Prostate gland (tissue), 2 donors: ENCODE data around the gene SH3TC1. TPM values are rescaled to one million over a fixed set of nuclear protein-coding genes. Genes with fewer than 3 reads are reported as not detected.

Experiments used
- DNase-seq: peaks from one replicate; pipeline ENCODE4 v3.0.0-alpha.2; 2019; ENCODE audit warnings: low spot score
- H3K27ac ChIP-seq, 2 donors: fragments of 200-600 bp; sonication (generic); 2 replicates each; pipeline ENCODE4 v1.5.1; 2017 to 2019
- H3K27me3 ChIP-seq: fragments of 200-600 bp; sonication (generic); replicated peaks from 2 replicates; pipeline ENCODE4 v1.5.1; 2019; ENCODE audit not compliant: insufficient read depth
- H3K36me3 ChIP-seq, 2 donors: fragments of 200-600 bp; sonication (generic); 1 replicate in 1 of 2; 2 replicates in 1 of 2; pipeline versions ENCODE4 v1.5.1 to v1.8.1; 2017 to 2019
- H3K4me1 ChIP-seq: fragments of 200-600 bp; sonication (generic); replicated peaks from 2 replicates; pipeline ENCODE4 v1.5.1; 2019
- H3K4me3 ChIP-seq, 2 donors: fragments of 200-600 bp; sonication (generic); 2 replicates each; pipeline ENCODE4 v1.5.1; 2017 to 2019
- H3K9me3 ChIP-seq: fragments of 200-600 bp; sonication (generic); 2 replicates; pipeline ENCODE4 v1.5.1; 2017
- CTCF ChIP-seq, 4 experiments: fragments of 200-600 bp in 2 of 4; fragments of 450-650 bp in 2 of 4; sonication (generic) in 2 of 4; IDR thresholded peaks; 1 replicate in 3 of 4; 2 replicates in 1 of 4; pipeline ENCODE4 v1.5.1; 2016 to 2019; ENCODE audit warnings: antibody characterized with exemption in 4 of 4, mild to moderate bottlenecking in 2 of 4, moderate library complexity in 2 of 4
- POLR2A ChIP-seq: fragments of 450-650 bp; IDR thresholded peaks from one replicate; pipeline ENCODE4 v1.6.1; 2016; ENCODE audit warnings: antibody characterized with exemption, mild to moderate bottlenecking
- POLR2AphosphoS5 ChIP-seq: sonication (generic); formaldehyde crosslinking; IDR thresholded peaks from one replicate; pipeline ENCODE4 v1.6.1; 2017; ENCODE audit warnings: antibody characterized with exemption
- WGBS: methylation state at CpG from one replicate; pipeline ENCODE4 v1.1.5; 2018; 5-methylcytosine and 5-hydroxymethylcytosine counted together
- intact Hi-C: fragments of 100-400 bp; cut with DNase I; formaldehyde crosslinking; loops from one replicate; pipeline ENCODE4 v1.14.2; 2022
- total RNA-seq, 2 donors: library from RNA; depleted of rRNA; stranded (reverse); fragments of >200 nt; gene quantifications; one replicate each; pipeline ENCODE4 v1.1.0, GENCODE V29; 2016

Gene SH3TC1
- total RNA-seq, 2 donors from 2014 or later, result 22.4 to 37.5 TPM

- DNase-seq, result no peak
- Histone ChIP-seq H3K4me1 (peaks cover under 1% of the 10 kb centered on the region), H3K27ac (no peak overlapping the region), H3K4me3 (no peak overlapping the region), H3K9me3 (no peaks in the 10 kb centered on the region), H3K36me3 (no peaks in the 10 kb centered on the region), H3K27me3 (peaks cover 3% of the 10 kb centered on the region)
- intact Hi-C loops, result no loop called here
- no peak for TF ChIP-seq POLR2AphosphoS5
- TF ChIP-seq POLR2A, result no peak
- TF ChIP-seq CTCF (IDR thresholded peaks at IDR 0.05), result no peak
- 69% methylated on average over 6 of the region's 6 CpGs for WGBS
Measured at GRCh38 chr4:8152865-8153257, 46.2 kb upstream of the SH3TC1 start.

GRCh38 chr4:8153441-8153840 is 45.6 kb upstream of the SH3TC1 start:
- 79% methylated on average over 10 of the region's 10 CpGs for WGBS
- H3K27ac ChIP-seq, result no peak overlapping the region
- H3K4me1 ChIP-seq, result peaks cover 6% of the 10 kb centered on the region
- TF ChIP-seq POLR2AphosphoS5, result no peak
- no peak for TF ChIP-seq POLR2A
- no peak for TF ChIP-seq CTCF (IDR thresholded peaks at IDR 0.05)
- H3K27me3 ChIP-seq, result peaks cover 5% of the 10 kb centered on the region
- no peaks in the 10 kb centered on the region for H3K9me3 ChIP-seq
- no peak for DNase-seq
- intact Hi-C loops, result no loop called here
- H3K4me3 ChIP-seq, result no peak overlapping the region
- no peaks in the 10 kb centered on the region for H3K36me3 ChIP-seq

GRCh38 chr4:8155048-8155447 is 44.0 kb upstream of the SH3TC1 start:
- peaks cover 5% of the 10 kb centered on the region for H3K27me3 ChIP-seq
- no peaks in the 10 kb centered on the region for H3K36me3 ChIP-seq
- TF ChIP-seq POLR2AphosphoS5, result no peak
- no peak for TF ChIP-seq POLR2A
- TF ChIP-seq CTCF (IDR thresholded peaks at IDR 0.05), result no peak
- peaks cover 9% of the 10 kb centered on the region for H3K4me1 ChIP-seq
- DNase-seq, result no peak
- H3K4me3 ChIP-seq, result no peak overlapping the region
- intact Hi-C loops, result no loop called here
- H3K27ac ChIP-seq, result no peak overlapping the region
- H3K9me3 ChIP-seq, result no peaks in the 10 kb centered on the region
- 83% methylated on average over 6 of the region's 6 CpGs for WGBS

GRCh38 chr4:8155660-8156421 is 43.2 kb upstream of the SH3TC1 start:
- Histone ChIP-seq H3K36me3 (no peaks in the 10 kb centered on the region), H3K27me3 (peaks cover 5% of the 10 kb centered on the region), H3K4me1 (peaks cover 10% of the 10 kb centered on the region), H3K9me3 (no peaks in the 10 kb centered on the region), H3K27ac (no peak overlapping the region), H3K4me3 (no peak overlapping the region)
- DNase-seq, result no peak
- intact Hi-C loops, result no loop called here
- WGBS, result 93% methylated on average over 14 of the region's 14 CpGs
- TF ChIP-seq CTCF (IDR thresholded peaks at IDR 0.05), result no peak
- no peak for TF ChIP-seq POLR2A
- TF ChIP-seq POLR2AphosphoS5, result no peak

- H3K4me3 ChIP-seq, result no peak overlapping the region
- WGBS, result 78% methylated on average over 4 of the region's 8 CpGs
- H3K27me3 ChIP-seq, result peaks cover 5% of the 10 kb centered on the region
- no peaks in the 10 kb centered on the region for H3K9me3 ChIP-seq
- no peaks in the 10 kb centered on the region for H3K36me3 ChIP-seq
- H3K27ac ChIP-seq, result no peak overlapping the region
- TF ChIP-seq CTCF (IDR thresholded peaks at IDR 0.05) (no peak), POLR2AphosphoS5 (no peak), POLR2A (no peak)
- DNase-seq, result no peak
- peaks cover 10% of the 10 kb centered on the region for H3K4me1 ChIP-seq
- intact Hi-C loops, result no loop called here
Measured at GRCh38 chr4:8156617-8157016, 42.5 kb upstream of the SH3TC1 start.
